ENCODE measurements around the gene RSPRY1.
A peak's percentile ranks its signal among the peaks of the same experiment; 100 is the strongest.

RSPRY1 gene

DNA sequence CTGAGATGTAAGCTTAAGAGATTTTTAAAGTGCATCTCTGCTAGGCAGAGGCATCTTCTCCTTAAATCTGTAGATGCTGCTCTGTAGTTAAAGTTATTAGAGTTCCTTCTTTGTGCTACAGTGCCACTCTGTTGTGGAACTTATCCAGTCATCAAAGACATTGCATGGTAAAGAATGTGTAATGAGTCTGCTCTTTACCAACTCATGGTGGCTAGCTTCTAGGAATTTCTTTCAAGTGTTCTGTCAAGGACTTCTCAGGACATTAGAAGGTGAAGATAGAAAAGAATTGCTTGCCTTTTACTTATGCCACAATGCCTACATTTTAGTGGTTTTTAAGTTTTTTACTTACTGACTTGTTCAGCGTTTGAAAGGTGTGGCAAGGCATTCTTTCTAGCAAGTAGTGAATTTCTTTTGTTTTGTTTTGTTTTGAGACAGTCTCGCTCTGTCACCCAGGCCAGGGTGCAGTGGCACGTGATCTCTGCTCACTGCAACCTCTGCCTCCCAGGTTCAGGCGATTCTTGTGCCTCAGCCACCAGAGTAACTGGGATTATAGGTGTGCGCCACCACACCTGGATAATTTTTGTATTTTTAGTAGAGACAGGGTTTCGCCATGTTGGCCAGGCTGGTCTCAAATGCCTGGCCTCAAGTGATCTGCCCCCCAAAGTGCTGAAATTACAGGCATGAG, 38.7 kb downstream of the RSPRY1 start:
- no peak for DNase-seq

DNA sequence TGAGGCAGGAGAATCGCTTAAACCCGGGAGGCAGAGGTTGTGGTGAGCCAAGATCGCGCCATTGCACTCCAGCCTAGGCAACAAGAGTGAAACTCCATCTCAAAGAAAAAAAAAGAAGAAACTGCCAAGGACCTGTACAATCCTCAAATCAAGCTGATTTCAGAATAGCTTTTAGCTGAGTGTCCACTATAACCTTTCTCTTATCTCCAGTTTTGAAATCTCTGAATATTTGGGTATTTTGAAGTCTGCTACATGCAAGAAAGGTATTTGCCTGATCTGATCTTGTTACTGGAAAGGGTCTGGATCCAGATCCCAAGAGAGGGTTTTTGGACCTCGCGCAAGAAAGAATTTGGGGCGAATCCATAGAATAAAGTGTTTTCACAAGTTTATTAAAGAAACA, 39.8 kb downstream of the RSPRY1 start:
- DNase-seq: no peak

DNA sequence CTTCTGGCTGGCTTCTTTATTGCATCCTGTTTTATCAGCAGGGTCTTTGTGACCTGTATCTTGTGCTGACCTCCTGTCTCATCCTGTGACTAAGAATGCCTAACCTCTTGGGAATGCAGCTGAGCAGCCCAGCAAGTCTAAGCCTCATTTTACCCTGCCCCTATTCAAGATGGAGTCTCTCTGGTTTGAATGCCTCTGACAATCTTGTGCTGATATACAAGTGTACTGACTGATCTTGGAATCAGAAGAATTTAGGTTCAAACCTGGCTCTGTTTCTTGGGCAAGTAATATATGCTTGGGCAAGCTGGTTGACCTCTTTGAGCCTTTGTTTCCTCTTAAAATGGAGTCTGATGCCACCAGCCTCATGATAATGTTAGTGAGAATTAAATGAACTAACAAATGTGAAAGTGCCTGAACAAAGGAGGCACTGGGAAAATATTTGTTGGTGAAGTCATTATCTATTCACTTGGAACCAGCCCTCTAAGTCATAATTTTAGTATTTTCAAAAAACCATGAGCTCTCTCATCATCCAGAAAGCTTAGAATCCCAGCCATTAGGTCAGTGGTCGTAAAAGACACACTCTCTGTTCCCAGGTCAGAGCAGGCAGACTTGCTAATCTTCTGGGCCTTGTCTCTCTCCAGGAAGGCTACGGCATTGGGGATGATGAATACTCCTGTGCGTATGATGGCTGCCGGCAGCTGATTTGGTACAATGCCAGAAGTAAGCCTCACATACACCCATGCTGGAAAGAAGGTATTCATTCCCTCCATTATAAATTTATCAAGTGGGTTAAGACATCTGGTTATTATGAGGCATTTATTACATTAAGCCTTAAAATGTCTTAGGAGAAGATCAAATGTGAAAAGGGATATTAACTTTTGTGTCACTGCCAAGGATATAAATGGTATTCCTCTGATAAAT, 40.8 kb downstream of the RSPRY1 start:
- DNase-seq: no peak

DNA sequence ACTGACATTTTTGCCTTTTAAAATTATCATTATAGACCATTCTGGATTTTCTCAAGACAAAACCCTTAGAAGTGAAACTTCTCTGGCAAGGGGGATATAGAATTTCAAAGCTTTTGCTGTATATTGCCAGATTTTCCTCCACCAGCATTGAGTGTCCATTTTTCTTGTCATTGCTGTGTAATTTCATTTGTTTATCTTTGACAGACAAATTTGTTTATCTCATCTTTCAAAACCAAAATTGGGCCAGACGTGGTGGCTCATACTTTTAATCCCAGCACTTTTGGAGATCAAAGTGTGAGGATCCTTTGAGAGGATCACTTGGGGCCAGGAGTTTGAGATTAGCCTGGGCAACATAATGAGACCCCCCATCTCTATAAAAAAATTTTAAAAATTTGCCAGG, 43.0 kb downstream of the RSPRY1 start:
- no peak for DNase-seq

DNA sequence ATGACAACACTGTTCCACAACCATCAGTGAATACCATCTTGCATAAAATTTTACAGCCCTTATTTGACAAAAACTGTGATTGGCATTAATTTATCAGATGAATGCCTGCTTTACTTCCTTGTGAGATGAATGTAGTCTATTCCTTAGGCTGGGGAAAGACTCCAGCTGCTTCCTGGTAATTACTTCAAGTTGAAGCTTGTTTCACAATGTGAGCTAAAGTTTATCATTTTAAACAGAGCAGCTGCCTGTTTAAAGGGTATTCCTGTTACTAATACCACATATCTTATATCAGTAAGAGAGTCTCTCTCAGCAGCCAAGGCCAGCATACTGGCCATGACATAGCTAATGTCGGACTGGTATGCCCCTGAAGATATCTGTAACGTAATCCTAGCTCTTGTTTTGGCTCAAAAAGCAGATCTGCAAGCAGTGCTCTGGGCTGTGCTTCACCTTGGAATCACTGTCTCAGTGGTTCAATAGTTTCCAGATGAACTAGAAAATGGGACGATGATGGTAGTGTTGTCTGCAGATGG, 45.8 kb downstream of the RSPRY1 start:
- DNase-seq: no peak

DNA sequence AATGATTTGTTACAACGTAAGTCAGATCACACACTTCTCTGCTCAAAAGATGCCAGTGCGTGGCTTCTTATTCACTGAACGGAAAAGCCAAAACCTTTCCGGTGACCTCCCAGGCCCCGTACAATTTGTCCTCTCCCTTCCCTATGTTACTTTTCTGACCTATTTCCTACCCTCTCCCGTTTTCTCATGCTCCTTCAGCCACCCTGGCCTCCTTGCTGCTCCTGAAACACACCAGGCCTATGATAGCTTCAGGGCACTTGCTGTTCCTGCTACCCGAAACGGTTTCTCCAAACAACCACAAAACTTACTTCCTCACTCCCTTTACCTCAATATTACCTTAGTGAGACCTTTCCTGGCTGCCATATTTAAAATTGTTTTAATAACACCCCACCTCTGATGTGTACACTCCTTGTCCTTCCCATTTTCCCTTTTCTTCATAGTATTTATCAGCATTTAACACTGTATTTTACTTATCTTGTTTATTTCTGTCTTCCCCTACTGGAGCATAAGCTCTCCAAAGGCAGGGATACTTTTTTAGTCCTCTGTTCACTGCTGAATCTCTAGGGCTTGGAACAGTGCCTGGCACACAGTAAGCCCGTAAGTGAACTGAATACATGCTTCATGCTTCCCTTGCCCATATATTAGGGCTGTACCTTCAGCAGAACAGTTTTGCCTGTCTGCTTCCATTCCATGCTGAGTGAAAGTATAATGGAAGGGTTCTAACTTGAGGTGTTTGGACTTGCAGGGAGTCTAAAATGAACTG, 48.0 kb downstream of the RSPRY1 start:
- no peak for DNase-seq

DNA sequence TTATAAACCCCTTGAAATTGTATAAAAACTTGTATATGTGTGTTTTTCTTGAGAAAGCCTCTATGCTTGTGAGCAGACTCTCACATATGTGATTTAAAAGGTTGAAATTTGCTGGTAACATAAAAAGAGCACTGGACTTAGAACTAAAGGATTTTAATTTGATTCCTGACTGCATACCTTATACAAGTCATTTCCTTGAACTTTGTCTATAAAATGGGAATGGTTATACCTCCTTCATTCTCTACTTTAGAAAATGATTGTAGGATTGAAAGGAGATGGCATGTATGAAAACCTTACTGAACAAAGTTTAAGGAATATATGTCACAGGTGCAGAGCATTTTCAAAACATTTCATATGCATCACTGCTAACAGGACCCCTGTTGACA, 48.6 kb downstream of the RSPRY1 start:
- DNase-seq: no peak

DNA sequence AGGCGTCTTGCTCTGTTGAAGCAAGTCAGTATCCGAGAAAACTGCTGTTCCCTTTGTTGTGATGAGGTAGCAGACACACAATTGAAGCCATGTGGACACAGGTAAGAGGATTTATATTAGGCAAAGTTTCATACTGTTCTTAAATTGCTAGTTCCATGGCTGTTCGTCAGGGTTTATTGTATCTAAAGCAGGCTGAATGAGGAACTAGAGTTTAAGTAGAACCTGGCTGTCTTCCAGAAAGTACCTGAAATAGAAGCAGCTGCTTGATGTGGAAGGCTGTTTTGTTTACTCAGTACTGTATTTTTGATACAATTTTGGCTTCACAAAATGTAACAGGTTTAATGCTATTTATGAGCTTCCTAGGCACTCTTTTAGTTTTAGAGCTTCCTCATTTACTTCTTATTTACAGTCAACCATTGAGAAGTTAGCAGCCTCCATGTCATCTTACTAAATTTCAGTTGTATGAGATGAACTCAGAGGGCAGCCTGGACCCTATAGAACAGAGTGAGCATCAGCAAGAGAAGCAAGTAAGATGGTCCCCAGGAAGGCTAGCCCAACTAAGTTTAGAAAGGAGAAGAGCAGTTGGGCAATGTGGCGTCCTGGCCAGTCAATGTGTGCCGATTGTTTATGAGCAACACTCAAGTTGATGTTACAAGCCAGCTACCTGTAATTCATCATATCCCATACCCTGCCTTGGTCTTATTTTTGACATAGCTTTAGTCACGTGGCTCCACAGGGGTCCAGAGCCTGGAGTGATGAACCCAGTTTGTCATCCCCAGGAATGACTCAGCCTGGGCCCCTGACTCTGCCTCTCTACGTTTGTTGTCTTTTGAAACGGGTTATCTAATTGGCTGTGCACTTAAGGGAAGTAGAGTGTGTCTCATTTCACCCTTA, 49.2 kb downstream of the RSPRY1 start:
- peak; percentile 43 for DNase-seq

DNA sequence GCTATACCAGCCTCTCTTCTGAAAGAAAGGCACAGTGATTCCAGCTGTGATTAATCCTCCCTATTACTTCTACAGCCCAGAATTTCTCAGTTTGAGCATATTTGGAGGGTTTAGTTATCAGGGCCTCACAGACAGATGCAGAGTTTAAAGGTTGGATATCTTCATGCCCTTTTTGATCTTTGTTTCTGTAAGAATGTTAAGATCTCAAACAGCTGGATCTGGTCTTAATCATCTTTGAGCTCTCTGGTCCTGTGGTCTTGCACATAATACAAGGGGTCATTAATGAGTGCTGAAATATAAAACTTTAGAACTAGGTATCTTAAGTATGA, 49.9 kb downstream of the RSPRY1 start:
- DNase-seq: no peak

DNA sequence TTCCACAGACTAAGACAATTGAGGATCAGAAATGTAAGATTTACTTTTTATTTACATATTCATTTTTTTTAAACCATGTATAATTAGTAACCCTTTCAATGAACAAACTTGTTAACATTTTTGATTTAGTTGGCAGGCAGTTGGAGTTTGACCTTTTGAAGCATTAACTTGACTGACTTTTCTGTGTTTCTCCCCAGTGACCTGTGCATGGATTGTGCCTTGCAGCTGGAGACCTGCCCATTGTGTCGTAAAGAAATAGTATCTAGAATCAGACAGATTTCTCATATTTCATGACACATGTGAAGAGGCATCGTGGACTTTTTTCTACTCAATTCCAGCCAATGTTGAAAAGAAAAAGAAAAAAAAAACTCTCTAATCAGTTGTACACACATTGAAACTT, 52.6 kb downstream of the RSPRY1 start:
- no peak for DNase-seq

DNA sequence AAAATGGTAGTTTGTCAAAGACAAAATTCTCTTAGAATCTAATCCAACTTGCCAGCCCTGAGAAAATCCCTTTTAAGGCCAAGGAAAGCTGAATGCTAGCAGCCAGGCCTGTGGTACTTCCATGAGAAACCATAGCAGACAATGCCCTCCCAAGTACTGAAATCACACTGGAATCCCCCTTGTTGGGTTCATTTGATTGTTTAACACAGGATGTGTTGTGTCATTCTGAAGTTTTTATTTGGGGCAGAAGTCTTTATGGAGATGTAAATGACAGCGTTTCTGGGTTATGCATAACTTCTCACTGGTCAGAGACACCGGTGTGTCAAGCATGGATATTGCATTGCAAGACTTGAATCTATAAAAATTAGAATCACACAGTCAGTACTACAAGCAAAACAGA, 53.0 kb downstream of the RSPRY1 start:
- DNase-seq: no peak

DNA sequence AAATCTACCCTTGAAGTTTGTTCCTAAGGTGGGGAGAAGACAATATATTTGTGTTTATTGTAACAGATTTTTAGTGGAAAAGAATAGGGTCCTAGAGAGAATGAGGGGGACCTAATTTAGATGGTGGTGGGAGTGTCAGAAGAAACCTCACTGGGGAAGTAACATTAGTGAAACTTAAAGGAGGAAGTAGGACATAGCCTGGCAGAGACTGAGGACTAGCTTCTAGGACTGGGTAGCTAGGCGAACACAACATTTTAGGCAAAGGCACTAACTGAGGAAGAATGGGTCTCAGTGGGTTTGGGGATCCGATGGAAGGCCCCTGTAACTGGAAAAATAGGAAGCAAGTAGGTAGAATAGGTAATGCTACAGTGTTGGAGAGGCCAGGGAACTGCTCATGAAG, 54.7 kb downstream of the RSPRY1 start:
- no peak for DNase-seq

DNA sequence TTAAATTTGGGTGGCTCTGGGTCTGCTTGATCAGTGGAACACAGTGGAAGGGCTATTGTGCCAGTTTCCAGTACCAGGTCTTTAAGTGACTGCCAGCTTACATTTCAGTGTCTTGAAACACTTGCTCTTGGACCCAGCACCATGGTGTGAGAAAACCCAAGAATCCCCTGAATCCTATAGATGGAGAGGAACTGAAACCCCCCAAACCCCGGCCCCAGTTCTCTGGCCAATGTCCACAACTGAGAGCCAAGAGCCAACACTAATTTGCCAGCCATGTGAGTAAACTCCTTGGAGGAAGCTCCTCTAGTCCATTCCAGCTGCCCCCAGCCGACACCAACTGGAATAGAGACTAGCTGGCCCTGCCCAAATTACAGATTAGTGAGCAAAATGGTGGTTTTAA, 56.5 kb downstream of the RSPRY1 start:
- DNase-seq: no peak

DNA sequence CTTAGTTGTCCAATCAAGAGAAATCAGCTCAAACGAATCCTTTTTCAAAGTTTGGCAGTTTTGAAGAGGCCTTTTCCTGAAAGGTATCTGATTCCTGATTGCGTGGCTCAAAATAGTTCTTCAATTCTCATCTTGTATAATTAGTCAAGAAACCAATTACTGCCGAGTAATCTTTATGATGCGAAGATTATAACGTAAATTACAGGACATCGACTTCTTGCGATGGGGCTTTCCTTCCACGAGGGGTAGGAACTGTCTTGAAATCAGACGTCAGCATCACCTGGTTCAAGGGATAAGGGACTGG, 58.3 kb downstream of the RSPRY1 start:
- DNase-seq: no peak

DNA sequence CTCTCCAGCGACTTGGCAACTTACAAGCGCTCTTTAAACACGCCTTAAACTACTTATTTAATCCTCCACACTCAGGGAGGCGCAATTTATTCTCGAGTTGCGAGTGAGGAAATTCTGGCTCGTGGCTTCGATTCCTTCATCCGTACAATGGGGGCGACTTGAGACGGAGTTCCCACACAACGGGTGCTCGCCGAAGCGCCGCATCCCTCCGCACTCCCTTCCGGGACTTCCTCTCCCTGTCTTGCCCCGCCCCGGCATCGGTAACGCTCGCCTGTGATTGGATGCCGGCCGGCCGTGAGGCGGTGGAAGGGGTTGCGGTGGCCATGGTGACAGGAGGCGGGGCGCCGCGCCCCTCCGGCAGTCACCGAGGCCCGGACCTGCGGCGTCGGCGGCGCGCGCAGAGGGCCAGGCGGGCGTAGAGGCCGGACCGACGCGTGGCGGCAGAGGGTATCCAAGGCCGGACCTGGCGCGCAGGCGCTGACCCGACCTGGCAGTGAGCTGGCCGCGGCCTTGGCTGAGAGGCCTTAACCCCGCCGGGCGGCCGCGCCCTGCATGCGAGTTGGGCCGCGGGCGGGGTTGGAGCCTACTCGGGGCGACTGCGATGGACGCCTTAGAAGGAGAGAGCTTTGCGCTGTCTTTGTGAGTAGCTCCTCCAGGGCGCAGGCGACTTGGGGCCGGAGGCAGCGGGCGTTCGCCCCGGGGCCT, 58.8 kb downstream of the RSPRY1 start, which contains the start of gene ARL2BP:
TSS of gene ARL2BP (plus strand) at position 493 of the 705 bp plus-strand sequence. CDS start at position 602, 109 bp downstream.
- DNase-seq: peak; percentile 99

DNA sequence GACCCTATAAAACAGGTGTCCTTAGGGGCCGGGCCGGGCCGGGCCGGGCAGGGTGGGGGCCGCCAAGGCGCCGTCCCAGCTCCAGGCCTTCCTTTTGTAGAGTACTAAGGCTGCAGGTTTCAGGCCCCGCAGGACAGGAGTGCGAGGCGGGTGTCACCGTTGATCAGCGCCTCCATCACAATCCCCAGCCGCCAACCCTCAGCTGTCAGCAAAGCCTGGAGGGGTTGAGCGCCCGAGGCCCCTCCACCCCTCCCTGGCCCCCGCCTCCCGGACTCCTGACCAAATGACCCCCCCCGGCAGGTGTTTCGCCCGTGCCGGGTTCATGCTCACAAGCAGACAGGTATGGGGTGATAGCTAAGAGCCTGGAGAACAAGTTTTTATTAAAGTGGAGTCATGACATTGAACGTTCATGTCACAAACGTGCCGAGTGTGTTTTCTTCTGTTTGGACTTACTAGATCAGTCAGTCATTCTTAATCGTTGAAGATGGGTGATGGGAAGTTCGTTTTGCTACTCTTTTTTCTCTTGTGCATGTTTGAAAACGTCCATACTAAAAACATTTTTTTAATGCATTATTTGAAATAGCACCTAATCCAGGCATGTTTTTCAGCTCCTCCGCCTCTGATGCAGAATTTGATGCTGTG, 59.5 kb downstream of the RSPRY1 start:
- DNase-seq: peak; percentile 43

DNA sequence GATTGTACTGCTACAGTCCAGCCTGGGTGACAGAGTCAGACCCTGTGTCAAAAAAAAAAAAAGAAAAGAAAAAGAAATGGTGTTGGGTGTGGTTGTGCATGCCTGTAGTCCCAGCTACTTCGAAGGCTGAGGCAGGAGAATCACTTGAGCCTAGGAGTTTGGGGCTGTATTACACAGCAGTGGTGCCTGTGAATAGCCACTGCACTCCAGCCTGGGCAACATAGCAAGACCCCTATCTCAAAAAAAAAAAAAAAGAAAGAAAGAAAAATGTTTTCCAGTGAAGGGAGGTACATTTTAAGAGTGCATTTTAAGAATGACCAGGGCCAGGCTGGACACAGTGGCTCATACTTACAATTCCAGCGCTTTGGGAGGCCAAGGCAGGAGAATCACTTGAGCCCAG, 65.2 kb downstream of the RSPRY1 start:
- no peak for DNase-seq

DNA sequence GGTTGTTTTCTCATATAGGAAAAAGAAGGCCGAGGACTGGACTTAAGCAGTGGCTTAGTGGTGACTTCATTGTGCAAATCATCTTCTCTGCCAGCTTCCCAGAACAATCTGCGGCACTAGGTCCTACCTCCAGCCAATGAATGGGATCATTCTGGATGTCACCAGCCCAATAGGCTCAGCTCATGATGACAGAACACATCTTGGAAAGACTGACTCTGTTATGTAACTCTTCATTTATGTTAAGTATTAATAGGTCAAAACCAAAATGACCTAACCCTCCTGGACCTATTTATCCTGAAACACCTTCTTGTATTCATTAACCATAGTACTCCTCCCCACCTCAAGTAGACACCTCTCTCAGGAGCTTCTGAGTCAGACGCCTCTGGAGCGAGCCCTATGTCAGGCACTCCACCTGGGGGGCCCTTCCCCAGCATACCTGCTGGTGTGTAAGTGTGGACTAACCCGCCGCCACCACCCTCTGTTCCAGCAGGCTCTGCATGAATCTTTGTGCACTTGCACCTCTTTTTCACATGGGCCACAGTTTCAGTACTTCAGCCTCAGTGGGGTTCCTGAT, 66.1 kb downstream of the RSPRY1 start:
- DNase-seq: no peak

DNA sequence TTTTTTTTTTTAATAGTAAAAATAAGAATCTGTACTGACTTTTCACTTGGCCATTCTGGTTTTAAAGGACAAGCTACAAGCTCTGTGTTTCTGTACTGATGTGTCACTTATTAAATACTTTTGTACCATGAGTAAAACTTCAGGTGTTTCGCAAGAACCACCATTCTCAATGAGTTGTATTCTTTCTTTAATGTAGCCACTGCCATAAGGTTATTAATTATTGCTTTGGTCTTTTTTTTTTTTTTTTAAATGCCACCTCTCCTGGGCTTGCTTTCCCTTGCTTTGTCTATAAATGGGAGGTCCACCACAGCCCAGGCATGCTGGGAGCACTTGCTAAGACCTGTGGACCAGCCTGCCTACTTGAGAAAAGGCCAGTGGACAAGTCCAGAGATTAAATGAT, 67.3 kb downstream of the RSPRY1 start:
- no peak for DNase-seq

DNA sequence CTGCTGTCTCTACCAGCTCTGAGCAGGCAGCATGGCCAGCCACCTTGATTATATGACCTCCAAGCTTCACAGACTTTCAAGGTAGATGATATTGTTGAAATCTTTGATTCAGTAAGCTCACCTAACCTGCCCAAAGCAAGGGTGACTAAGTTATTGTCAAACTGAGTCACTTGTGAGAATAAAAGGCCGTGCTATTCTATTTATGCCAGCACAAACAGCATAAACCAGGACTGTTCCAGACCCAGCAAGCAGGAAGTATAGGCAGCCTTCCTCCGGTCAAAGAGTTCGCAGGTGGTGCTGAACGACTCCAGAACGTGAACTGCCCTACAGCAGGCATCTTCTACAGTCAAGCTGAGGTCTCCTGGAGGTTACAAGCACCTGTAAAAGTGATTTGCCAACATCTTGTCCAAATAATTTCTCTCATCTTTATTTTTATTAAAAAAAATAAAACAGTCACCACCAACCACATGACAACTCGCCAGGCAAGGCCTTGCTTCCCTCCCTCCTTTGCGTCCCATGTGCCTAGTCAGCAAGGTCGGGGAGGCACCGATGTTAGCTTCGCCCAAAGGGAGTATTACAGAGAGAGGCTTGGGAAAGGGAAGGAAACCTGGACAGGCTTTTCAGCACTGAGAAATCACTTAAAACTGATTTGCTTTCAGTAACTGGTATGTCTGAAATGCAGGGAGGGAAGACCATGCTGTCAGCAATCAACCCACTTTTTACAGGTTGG, 69.7 kb downstream of the RSPRY1 start:
- DNase-seq: no peak
